Sigmoid colon (tissue), 7 donors: Measurements from ENCODE around the gene NKAIN1. TPM values are rescaled to one million over a fixed set of nuclear protein-coding genes. Genes with fewer than 3 reads are reported as not detected.
"Not testable (repeated sequence)": the region's sequence is repeated elsewhere in the genome, so short reads cannot be mapped to it uniquely, and the experiment has no call there.

Experiments used
- DNase-seq: peaks from one replicate; pipeline ENCODE4 v3.0.0-alpha.2; 2019
- H3K27ac ChIP-seq, 4 donors: fragments of 200-600 bp; sonication (generic); one replicate each; pipeline ENCODE4 v1.5.1; 2016 to 2019; ENCODE audit warnings: mild to moderate bottlenecking in 1 of 4
- H3K27me3 ChIP-seq, 3 donors: fragments of 200-600 bp; sonication (generic); one replicate each; pipeline ENCODE4 v1.5.1; 2019; ENCODE audit warnings: mild to moderate bottlenecking in 1 of 3
- H3K36me3 ChIP-seq, 4 donors: fragments of 200-600 bp; sonication (generic); one replicate each; pipeline ENCODE4 v1.5.1; 2016 to 2019
- H3K4me1 ChIP-seq, 4 donors: fragments of 200-600 bp; sonication (generic); one replicate each; pipeline ENCODE4 v1.5.1; 2017 to 2019
- H3K4me3 ChIP-seq, 4 donors: fragments of 200-600 bp; sonication (generic); one replicate each; pipeline ENCODE4 v1.5.1; 2017 to 2019; ENCODE audit warnings: mild to moderate bottlenecking in 2 of 4, moderate library complexity in 1 of 4
- H3K9me3 ChIP-seq, 4 donors: fragments of 200-600 bp in 3 of 4; sonication (generic) in 3 of 4; one replicate each; pipeline versions ENCODE4 v1.5.1 to v1.6.1; 2013 to 2019
- EP300 ChIP-seq, 4 donors: sonication (generic); formaldehyde crosslinking; IDR thresholded peaks; one replicate each; pipeline ENCODE4 v1.6.1; 2017; ENCODE audit warnings: antibody characterized with exemption in 4 of 4
- POLR2A ChIP-seq, 2 donors: fragments of 450-650 bp; IDR thresholded peaks; one replicate each; pipeline ENCODE4 v1.6.1; 2016; ENCODE audit warnings: antibody characterized with exemption in 2 of 2, mild to moderate bottlenecking in 2 of 2, moderate library complexity in 2 of 2
- POLR2AphosphoS5 ChIP-seq, 4 donors: sonication (generic); formaldehyde crosslinking; IDR thresholded peaks; one replicate each; pipeline ENCODE4 v1.6.1; 2017; ENCODE audit warnings: antibody characterized with exemption in 4 of 4
- WGBS, 2 donors: extraction: QIAGEN DNeasy Blood & Tissue Kit; methylation state at CpG; one replicate each; pipeline ENCODE4 v1.1.7; 2013; 5-methylcytosine and 5-hydroxymethylcytosine counted together
- intact Hi-C: fragments of 100-400 bp; cut with DNase I; formaldehyde crosslinking; loops from one replicate; pipeline ENCODE4 v1.15.1; 2023
- polyA plus RNA-seq, 3 donors: library from polyadenylated mRNA; stranded (reverse); fragments of 200-250 nt; gene quantifications; one replicate each; pipeline ENCODE4 v1.2.3, GENCODE V29; 2013
- total RNA-seq, 4 donors: library from RNA; depleted of rRNA; stranded (reverse); fragments of >200 nt; gene quantifications; one replicate each; pipeline ENCODE4 v1.1.0, GENCODE V29; 2016
- TF ChIP-seq, protein P1 (sequence below), 4 experiments: fragments of 450-650 bp in 3 of 4; fragments of 200-600 bp in 1 of 4; IDR thresholded peaks; one replicate each; pipeline ENCODE4 v1.5.1; 2016 to 2019; ENCODE audit warnings: antibody characterized with exemption in 4 of 4, mild to moderate bottlenecking in 3 of 4, moderate library complexity in 2 of 4
- donor health status: healthy with polysubstance abuse.
- donor health status: Bipolar disorder and iron deficiency.
- donor health status: healthy.

Gene NKAIN1
- total and polyA plus RNA-seq, 7 donors, result 0.28 to 1.4 (median 0.35) TPM; not detected in 3

DNA sequence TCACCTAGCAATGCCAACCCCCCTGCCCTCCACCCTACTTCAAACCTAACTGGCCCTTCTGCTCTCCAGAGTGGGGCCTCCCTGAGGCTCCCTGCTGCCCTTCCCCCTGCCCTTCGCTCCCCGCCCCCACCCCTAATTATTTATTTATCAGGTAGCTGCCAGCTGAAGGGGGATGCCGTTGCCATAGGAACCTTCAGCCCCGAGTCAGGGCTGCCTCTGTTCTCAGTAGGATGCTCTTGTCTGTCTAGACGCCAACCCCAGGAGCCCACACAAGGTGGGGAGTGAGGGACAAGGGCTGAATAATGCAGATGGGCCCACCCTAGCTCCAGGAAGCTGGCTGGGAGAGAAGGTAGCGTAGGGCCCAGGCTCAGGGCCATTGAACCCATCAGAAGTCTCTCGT is 41.1 kb downstream of the NKAIN1 start:
- Histone ChIP-seq H3K4me3 (no peak overlapping the region), H3K36me3 (no peaks in the 10 kb centered on the region), H3K27ac (no peak overlapping the region), H3K9me3 (no peaks in the 10 kb centered on the region), H3K27me3 (no peaks in the 10 kb centered on the region), H3K4me1 (no peaks in the 10 kb centered on the region)
- no peak for DNase-seq
- intact Hi-C loops, result no loop called here
- 60 to 83% methylated on average over 7 of the region's 7 CpGs for WGBS, 2 donors
- TF ChIP-seq POLR2A (IDR thresholded peaks at IDR 0.05), result no peak
- TF ChIP-seq EP300 (IDR thresholded peaks at IDR 0.05), result no peak
- no peak for TF ChIP-seq POLR2AphosphoS5 (IDR thresholded peaks at IDR 0.05)
- TF ChIP-seq, protein P1, sequence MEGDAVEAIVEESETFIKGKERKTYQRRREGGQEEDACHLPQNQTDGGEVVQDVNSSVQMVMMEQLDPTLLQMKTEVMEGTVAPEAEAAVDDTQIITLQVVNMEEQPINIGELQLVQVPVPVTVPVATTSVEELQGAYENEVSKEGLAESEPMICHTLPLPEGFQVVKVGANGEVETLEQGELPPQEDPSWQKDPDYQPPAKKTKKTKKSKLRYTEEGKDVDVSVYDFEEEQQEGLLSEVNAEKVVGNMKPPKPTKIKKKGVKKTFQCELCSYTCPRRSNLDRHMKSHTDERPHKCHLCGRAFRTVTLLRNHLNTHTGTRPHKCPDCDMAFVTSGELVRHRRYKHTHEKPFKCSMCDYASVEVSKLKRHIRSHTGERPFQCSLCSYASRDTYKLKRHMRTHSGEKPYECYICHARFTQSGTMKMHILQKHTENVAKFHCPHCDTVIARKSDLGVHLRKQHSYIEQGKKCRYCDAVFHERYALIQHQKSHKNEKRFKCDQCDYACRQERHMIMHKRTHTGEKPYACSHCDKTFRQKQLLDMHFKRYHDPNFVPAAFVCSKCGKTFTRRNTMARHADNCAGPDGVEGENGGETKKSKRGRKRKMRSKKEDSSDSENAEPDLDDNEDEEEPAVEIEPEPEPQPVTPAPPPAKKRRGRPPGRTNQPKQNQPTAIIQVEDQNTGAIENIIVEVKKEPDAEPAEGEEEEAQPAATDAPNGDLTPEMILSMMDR (IDR thresholded peaks at IDR 0.05), result no peak

DNA sequence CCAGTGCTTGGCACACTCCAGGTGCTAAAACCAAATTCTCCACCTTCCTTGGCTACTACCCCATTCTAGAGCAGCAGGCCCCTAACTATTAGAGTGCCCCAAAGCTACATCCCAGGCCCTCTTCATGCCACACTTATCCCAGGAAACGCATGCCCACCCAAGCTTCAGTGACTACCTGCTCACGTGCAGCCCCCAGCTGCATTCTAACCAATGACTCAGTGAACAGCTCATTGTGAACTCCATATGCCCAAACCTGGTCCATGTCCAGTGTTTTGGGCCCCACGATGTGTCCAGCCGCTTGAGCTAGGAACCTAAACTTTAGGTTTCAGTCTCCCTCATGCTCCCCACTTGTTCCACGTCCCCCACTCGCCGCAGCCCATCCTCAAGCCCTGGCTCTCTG is 41.5 kb downstream of the NKAIN1 start:
- H3K36me3 ChIP-seq, result no peaks in the 10 kb centered on the region
- TF ChIP-seq, protein P1 (IDR thresholded peaks at IDR 0.05), result no peak
- no peak for TF ChIP-seq EP300 (IDR thresholded peaks at IDR 0.05)
- H3K4me1 ChIP-seq, result no peaks in the 10 kb centered on the region
- no peak overlapping the region for H3K4me3 ChIP-seq
- no peak overlapping the region for H3K27ac ChIP-seq
- no peaks in the 10 kb centered on the region for H3K27me3 ChIP-seq
- H3K9me3 ChIP-seq, result no peaks in the 10 kb centered on the region
- 85 to 94% methylated on average over 7 of the region's 7 CpGs for WGBS, 2 donors
- DNase-seq, result no peak
- intact Hi-C loops, result no loop called here

DNA sequence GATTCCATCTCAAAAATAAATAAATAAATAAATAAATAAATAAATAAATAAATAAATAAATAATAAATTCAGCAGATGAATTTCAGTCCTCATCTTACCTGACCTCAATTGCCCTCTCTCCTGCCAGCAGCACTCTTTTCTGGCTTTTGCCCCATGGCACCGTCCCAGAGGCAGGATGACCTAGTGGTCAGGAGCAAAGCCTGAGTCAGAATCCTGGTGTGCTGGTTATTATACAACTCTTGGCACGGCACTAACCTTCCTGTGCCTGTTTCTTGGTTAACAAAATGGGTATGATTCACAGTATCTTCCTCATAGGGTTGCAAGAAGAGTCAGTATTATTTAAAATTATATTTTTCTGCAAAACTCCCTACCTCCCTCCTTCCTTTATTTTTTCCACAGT is 43.0 kb downstream of the NKAIN1 start:
- H3K27me3 ChIP-seq, result no peaks in the 10 kb centered on the region
- no peak for DNase-seq
- no peaks in the 10 kb centered on the region for H3K4me1 ChIP-seq
- intact Hi-C loops, result no loop called here
- no peaks in the 10 kb centered on the region for H3K9me3 ChIP-seq
- TF ChIP-seq, protein P1 (IDR thresholded peaks at IDR 0.05), result no peak
- TF ChIP-seq EP300 (IDR thresholded peaks at IDR 0.05), result no peak
- H3K27ac ChIP-seq, result no peak overlapping the region
- 56 to 87% methylated on average over 2 of the region's 2 CpGs for WGBS, 2 donors
- no peak overlapping the region for H3K4me3 ChIP-seq
- no peaks in the 10 kb centered on the region for H3K36me3 ChIP-seq

DNA sequence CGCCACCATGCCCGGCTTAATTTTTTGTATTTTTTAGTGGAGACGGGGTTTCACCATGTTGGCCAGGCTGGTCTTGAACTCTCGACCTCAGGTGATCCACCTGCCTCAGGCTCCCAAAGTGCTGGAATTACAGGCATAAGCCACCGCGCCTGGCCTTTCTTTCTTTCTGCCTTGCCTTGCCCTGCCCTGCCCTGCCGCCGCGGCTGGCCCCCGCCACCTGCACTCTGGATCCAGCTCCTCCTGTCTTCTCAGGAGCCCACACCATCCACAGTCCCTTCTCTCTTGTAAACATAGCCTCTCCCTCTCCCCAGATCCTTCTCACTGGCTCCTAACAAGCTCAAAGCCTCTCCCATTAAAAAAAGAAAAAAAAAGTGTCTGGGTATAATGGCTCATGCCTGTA is 44.4 kb downstream of the NKAIN1 start:
- H3K27me3 ChIP-seq, H3K4me1 ChIP-seq, intact Hi-C loops, DNase-seq, H3K36me3 ChIP-seq, H3K9me3 ChIP-seq, H3K27ac ChIP-seq, H3K4me3 ChIP-seq: not testable (repeated sequence)
- 78 to 82% methylated on average over 10 of the region's 10 CpGs for WGBS, 2 donors

DNA sequence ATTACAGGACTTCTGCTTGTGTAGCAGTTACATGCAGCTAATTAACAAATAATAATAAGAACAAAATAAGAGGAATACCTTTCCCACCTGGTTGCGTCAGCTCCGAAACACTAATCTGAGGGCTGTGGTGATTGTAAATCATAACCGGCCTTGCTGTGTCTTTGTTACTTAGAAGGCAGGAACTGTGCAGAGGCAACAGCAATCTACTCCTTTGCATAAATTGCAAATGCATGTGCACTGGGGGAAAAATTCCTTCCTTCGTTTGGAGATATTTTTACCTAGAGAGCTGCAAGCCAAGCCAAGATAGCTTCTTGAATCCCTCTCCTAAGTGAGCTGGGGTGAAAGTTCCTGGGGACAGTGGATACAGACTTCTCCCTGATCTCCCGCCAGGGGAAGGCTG is 46.0 kb downstream of the NKAIN1 start:
- no peaks in the 10 kb centered on the region for H3K36me3 ChIP-seq
- TF ChIP-seq POLR2A (IDR thresholded peaks at IDR 0.05), result no peak
- TF ChIP-seq EP300 (IDR thresholded peaks at IDR 0.05), result no peak
- TF ChIP-seq, protein P1 (IDR thresholded peaks at IDR 0.05), result no peak
- TF ChIP-seq POLR2AphosphoS5 (IDR thresholded peaks at IDR 0.05), result no peak
- no peaks in the 10 kb centered on the region for H3K4me1 ChIP-seq
- 82 to 83% methylated on average over 5 of the region's 5 CpGs for WGBS, 2 donors
- H3K27ac ChIP-seq, result no peak overlapping the region
- H3K4me3 ChIP-seq, result no peak overlapping the region
- intact Hi-C loops, result no loop called here
- H3K27me3 ChIP-seq, result no peaks in the 10 kb centered on the region
- DNase-seq, result no peak
- H3K9me3 ChIP-seq, result no peaks in the 10 kb centered on the region
